Hematopoietic multipotent progenitor cell treated with erythropoietin and hydrocortisone succinate and interleukin-3 and kit ligand, for 17 days (in vitro differentiated cells): ENCODE measurements around the gene LRTM2.

ENCODE experiments used
- DNase-seq: peaks from one replicate; pipeline ENCODE4 v3.0.0-alpha.2; 2015; ENCODE audit warnings: low spot score

The LRTM2 gene

DNA sequence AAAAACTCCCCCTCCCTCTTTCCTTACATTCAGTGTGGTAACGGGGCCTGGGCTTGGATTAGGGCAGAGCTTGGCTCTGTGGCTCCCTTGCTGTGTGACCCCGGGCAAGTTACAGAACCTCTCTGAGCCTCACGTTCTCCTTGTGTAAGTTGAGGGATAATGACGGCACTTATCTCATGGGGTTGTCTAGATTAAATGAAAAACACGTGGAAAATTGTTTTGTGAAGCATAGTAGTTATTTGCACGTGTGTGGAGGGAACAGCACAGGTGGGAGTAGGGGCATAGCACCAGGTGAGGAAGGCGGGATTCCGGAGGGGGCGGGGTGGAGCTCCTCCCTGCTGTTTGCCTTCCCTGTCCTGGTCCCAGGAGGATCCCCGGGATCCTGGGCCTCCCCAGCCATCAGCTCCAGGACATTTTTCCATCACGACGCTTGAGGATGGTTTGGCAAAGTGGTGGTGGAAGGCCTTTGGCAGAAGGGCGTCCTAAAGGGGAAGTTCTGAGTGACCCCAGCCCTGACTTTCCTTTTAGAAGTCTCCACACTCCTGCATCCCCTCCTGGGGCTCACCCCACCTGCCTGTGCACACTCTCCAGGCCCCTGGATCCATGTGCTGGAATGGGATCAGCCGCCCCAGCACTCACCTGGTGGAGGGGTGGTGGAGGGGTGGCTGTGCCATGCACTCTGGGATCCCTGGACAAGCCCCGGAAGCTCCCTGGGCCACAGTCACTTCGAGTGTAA lies 22.7 kb downstream of the LRTM2 start:
- no peak for DNase-seq

DNA sequence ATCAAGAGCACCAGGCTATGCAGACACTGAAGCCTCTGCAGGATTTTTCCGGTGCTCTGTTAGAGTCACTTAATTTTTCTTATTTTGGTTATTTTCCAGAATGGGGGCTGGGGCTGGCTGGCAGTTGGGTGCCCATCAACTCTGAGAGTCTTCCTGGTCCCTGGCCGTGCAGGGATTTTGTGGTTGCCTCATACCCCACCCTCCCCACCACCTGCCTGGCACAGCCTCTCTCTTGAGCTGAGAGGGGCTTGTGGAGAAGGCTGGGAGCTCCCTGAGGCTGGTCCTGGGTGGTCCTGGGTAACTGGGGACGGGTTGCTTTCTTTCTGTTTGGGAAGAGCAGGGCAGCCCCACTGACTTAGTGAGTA lies 23.3 kb downstream of the LRTM2 start:
- DNase-seq: no peak

DNA sequence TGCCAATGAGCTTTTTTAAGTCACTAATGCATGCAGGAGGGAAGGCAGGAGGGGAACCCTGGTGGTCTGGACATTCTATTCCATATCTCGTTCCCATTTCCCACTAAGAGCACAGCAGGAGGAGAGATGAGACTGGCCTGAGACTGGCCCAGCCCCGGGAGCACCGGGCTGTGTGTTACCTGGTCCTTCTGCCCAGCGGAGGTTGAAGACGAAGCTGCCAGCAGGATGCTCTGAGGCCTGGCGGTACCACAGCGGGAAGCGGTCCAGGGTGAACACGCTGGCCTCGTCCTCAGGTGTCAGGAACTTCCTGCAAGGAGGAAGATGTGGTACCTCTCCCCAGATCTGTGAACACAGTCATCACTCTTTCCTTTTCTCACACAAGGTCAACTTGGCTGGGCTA lies 23.9 kb downstream of the LRTM2 start:
- DNase-seq: no peak

DNA sequence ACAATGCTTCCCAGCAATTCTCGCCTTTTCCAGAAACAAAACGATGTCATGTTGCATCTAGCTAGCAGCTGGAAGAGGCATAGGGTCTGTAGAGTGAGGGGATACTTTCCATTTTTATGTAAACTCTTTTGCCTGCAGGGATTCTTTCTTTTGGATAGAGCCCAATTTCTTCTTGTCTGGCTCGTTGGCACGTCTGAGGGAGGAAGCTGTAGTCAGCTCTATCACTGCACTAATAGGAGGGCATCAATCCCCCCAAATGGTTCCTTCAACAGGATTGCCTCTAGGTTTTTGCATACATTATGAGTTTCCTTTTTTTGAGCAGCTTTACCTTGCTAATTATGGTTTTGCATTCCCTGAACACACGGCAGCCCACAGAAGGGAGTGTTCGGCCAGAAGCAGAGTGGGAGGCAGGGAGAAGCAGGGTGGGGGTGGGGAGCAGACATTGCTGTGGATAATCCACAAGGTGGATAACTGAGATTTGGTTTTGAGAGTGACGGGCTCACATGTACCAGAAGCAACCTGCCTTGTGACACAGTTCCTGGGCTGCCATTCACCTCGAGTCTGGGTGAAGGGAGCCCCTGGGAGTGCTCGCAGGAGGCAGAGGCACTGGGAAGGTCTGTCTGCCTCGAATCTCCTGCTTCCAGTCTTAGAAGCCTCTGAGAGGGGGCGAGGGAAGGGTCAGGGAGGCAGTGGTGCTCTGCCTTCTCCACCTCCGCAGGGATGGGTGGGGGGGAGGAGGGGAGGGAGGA lies 24.5 kb downstream of the LRTM2 start:
- no peak for DNase-seq

DNA sequence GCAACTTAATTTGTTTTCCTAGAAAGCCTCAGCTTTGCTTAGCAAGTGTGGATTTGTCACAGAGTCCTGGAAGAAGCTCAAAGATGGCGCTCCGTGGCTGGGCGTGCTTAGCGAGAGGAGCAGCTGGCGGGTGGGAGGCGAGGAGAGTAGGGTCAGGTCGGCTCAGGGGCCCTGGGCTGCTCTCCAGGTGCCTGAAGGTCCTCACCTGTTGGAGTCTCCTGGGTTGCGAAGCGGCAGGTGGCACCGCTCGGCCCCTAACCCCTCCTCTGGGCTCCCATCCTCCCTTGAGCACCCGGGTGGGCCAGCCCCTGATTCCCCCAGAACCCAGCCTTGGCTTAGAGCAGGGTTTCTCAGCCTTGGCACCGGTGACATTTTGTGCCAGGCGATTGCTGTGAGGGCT lies 25.1 kb downstream of the LRTM2 start:
- no peak for DNase-seq

DNA sequence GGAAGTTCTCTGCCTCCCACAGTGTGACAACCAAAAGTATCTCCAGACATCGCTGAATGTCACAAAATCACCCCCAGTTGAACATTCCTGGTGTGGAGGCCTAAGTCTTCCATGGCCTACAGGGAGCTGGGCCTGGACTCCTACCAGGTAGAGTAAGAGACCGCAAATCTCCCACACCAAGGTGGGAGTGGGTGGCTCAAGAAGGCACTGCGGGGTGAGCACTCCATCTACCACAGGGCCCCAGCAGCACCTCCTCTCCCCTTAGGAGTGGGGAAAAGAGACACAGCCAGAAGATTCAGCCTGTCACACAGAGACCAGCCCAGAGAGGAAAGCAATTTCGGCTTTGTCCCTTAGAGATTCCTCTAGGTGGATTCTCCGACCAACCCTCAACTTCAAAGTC lies 25.5 kb downstream of the LRTM2 start:
- no peak for DNase-seq

DNA sequence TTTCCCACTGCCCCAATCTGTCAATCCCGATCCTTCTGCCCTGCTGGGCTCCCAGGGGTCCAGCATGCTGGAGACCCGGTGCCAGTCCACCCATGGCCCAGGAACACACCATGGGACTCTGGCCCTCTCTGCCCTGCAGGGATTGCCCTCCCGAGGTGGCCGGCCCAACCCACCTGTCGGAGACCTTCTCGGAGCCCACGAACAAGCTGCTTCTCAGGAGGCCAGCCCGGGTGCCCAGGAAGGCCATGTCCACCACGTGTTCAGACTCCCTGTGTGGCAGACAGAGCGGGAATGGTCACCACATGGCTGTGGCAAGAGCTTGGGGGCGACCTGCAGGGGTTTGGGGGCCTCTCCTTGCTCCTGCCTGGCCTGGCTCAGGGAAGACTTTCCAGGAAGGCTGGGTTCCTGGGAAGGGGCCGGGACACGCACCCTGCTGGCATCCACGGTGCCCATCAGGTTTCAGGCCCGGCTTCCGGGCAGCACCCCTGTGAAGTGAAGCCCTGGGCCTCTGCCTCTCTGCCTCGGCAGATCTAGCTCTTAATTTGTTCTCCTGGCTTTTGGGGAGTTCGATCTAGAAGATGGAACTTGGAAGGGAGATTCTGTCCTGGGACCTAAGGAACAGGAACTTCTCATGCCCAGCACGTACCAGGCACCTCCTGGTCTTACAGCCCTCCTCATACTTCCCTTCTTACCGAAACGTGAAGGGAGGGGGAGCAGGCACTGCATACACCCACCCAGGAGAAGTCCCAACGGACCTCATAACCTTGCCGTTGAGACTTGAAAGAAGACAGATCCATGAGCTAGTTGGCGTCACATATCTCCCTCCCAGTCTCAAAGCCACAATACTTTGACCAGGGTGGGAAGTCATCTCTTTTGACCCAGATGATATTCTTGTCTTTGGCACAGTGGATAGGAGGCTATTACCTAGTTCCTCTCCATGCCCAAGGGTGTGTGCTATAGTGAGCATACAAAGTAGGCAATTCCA lies 26.3 kb downstream of the LRTM2 start:
- DNase-seq: no peak

DNA sequence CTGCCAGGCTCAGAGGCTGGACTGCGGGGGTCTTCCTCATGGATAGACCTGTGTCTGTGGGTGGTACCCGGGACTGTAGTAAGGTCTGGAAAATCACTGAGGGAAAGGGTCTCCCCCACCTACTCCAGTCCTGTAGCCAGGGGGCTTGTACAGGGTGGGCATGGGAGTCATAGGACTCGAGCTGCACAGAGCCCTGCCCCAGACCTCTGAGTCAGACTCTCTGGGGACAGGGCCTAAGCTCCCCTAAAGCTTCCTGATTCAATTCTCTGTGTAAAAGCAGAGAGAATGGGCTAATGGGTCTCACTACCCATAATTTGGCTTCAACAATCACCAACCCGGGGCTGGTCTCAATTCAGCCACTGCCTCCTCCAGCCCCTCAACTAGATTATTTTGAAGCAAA lies 27.0 kb downstream of the LRTM2 start:
- no peak for DNase-seq

DNA sequence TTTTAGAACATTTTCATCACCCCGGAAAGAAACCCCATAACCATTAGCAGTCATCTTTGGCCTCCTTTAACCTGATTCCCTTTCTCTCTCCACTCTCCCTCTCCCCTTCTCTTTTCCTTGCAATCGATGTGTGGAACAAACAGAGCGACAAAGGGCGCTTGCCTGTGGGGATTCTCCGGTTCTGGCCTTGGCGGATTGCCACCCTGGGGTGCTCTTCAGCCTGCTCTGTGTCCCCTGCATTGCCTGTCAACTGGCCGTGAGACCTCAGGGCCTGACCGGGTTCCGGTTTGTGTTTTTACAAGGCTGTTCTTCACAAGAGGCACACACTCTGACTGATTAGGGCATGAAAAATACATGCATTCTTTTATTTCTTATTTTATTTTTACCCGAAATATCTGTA lies 27.8 kb downstream of the LRTM2 start:
- DNase-seq: no peak

DNA sequence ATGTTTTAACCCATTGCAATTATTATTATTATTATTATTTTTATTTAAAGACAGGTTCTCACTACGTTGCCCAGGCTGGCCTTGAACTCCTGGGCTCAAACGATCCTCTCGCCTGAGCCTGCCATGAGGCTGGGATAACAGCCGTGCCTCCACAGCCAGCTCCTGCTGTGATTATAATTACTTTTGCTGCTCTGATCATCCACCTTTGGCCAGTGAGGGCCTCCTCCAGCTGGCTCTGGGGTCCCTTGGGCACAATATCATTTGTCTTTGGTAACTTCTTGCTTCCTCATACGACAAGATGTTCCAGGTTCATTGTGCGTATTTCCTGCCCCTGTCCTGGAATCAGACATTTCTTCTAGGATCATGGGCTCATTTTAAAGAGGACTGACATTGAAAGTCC lies 28.4 kb downstream of the LRTM2 start:
- DNase-seq: no peak

DNA sequence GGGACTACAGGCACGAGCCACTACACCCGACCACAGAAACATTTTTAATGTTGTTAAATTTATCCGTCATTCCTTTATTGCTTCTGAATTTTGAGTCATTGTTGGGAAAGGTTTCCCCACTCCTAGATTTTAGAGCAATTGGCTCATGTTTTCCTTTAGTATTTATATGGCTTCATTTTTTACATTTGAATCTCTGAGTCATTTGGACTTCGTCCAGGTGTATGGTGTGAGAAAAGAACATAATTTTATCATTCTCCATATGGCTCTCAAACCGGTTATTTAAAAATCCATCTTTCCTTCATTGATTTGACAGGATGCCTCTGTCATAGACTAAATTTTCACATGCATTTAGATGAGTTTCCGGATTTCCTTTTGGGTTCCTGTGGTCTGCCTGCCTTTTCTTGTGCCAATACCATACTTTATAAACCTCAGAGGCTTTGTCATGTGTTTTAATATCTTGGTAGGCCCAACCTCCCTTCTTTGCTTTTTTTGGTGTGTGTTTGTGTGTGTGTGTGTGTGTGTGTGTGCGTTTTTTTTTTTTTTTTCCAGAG lies 30.9 kb downstream of the LRTM2 start:
- no peak for DNase-seq

DNA sequence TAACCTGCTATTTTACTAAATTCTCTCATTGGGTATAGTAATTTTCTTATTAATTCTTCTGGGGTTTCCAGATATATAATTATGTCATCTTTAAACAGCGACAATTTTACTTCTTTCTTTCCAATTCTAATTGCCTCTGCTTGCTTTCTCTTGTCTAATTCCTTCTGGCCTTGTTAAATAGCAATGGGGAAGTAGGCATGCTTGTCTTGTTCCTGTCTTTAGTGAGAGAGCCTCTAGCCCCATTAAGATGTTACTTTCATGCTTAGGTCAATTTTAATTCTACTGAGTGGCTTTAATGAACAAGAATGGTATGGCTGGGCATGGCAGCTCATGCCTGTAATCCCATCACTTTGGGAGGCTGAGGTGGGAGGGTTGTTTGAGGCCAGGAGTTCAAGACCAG lies 31.7 kb downstream of the LRTM2 start:
- no peak for DNase-seq

DNA sequence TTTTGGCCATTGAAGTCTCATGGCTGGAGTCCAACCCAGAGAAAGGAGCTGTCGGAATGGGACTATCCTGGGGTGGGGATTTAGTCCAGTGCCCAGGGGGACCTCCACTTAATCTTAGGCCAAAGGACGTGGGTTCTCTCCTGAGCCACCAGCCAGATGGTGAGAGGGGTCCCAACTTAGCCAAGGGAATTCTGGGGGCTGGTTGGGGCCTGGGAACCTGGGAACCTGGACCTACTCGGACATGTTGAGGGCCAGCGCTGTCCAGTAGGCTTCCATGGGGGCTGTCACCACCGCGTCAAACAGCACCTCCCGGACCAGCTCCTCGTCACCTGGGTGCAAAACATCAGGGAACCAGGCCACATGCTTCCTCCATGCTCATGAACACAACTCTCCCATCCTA lies 33.4 kb downstream of the LRTM2 start:
- DNase-seq: no peak

DNA sequence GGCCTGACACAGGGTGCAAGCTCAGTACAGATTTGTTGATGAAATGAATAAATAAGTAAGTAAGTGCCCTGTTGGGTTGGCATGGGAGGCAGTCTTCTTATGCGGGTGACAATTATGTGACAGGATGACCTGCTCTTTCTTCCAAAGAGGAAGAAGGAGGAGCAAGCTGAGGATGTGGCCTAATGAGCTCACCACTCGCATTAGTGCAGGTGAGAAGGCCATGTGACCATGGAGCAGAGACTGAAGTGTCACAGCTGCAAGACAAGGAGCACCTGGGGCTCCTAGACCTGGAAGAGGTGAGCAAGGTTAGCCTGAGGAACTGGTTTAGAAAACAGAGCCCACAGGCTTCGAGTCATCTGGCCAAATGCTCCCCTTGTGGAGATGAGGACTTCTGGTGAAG lies 34.9 kb downstream of the LRTM2 start:
- DNase-seq: no peak

DNA sequence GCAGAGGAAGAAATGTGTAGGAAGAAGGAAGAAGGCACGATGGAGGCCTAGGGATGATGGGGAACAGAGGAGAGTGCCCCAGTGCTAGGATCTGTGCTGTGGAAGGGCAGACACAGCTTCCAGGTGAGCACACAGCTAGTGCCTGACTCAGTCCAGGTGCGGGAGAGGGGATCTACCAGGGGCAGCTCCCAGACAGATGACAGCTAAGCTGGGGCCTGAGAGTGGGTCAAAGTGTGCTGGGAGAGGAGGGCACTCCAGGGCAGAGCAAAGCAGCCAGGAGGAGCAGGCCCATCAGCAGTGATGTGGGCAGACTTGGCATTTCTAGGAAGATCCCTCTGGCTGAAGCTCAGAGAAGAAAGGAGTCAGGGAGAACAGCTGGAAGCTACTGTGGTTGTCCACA lies 36.7 kb downstream of the LRTM2 start:
- DNase-seq: no peak

DNA sequence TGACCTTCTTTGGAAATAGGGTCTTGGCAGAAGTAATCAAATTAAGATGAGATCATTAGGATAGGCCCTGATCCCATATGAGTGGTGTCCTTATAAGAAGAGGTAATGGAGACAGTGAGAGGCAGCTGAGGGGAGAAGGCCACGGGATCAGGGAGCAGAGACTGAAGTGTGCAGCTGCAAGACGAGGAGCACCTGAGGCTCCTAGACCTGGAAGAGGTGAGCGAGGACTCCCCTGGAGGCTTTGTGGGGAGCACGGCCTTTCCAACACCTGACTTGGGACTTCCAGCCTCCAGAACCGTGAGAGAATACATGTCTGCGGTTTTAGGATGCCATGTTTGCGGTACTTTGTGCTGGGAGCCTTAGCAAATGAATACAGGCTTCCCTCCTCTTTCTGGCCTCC lies 37.5 kb downstream of the LRTM2 start:
- DNase-seq: no peak

DNA sequence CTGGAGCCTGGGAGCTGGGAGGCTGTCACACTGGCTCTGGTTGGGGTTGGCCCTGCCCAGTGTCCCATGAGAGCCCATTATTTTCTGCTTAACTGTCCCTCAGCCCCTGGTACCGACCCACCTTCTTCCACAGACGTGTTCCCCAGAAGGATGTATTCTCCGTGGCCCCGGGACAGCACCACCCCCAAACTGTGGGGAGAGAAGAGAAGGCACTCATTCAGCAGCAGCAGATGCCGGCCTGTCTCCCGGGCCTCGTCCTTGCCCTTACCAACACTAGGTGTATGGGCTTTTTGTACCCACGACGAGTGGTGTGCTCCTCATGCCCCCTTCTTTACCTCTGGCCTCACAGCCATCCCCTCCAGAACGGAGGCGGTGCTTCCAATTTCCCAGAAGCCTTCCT lies 38.1 kb downstream of the LRTM2 start:
- DNase-seq: no peak

DNA sequence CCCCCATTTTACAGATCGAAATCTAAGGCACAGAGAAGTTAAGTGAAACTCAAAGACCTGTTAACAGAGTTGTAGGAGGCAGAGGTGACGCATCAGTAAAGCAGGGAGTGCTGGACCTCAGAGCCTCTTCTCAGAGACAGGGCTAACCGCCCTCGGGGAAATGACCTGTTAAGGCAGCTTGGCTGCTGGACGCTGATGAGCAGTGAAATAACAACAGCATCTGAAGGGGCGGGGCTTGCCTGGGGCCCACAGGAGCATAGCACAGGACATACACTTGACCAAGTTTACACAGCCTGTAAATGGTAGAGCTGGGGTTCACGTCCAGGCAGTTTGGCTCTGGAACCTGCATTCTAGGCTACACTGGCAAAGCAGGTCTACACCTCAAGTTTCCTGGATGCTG lies 39.3 kb downstream of the LRTM2 start:
- no peak for DNase-seq

DNA sequence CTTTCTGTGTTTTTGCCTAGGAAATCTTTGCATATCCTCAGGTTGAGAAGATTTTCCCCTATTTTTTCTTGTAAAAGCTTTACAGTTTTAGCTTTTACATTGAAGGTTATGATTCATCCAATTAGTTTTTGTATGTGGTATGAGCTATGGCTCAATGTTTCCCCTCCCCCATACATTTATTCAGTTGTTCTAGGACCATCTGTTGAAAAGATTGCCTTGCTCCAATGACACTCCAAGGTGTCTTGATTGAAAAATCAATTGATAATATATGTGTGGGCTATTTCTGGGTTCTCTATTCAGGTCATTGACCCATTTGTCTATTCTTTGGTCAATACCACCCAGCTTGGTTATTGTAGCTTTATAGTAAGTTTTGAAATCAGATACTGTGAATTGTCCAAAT lies 42.6 kb downstream of the LRTM2 start:
- DNase-seq: no peak

DNA sequence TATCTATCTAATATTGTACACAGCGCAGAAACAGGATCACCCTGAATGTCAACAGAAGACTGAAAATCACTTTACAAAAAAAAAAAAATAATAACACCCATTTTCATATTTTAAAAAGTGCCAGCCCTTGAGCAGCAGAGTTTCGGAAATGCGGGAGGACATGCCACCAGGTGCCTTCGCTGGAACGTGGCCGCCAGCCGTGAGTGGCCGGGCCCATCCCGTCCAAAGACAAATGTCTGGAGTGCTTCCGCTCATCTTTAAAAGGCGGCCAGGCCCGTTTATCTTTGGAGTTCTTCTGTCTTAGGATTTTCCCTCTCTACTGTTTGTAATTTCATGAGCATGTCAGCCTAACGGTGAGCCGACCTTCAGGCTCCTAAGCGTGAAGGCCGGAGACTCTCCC lies 43.5 kb downstream of the LRTM2 start:
- DNase-seq: no peak

DNA sequence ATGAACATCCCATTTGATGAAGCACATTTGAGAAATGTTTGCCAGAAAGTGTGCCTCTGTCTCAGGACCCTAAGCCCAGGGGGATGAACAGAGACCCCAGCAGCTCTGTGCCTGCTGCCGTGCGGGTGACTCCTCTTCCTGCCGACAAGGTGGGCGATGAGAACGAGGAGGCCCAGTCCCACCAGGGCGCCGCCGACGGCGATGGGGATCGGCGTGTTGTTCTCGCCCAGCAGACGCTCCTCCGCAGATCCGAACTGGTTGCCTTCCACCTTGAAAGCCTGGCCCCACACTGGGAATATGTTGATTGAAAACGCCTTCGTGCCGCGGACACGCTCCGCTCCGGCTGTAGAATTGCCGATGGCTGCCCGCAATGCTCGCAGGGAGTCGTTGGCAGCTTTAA lies 44.1 kb downstream of the LRTM2 start:
- no peak for DNase-seq

DNA sequence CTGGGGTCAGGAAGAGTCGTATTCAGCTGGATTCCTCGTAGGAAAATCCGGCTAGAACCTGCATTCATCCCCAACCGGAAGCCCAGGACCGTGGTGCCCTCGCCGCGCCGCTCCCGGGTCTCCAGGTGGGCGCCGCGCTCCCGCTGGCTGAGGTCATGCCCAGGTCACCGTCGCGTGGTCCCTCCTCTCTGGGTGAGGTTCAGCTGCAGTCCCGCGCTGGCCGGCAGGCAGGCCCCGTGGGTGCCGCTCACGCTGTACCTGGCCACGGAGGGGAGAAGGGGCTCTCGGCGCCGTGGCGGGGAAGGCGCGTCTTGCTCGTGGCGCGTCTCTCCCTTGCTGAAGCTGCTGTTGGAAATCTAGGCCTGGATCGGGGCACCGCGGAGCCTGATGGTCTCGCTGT lies 44.5 kb downstream of the LRTM2 start:
- DNase-seq: no peak
